GM23338 (cell line): ENCODE measurements around the gene SOS1.

Experiments
- CREB1 ChIP-seq: fragments of 250-450 bp; sonication (Bioruptor Pico); IDR thresholded peaks from 2 replicates; pipeline ENCODE4 v1.5.0; 2020; ENCODE audit warnings: low read depth, mild to moderate bottlenecking, moderate library complexity
- CTCF ChIP-seq, 2 experiments: fragments of 200-600 bp in 1 of 2; sonication (generic) in 1 of 2; conservative IDR thresholded peaks; 2 replicates each; pipeline versions ENCODE4 v1.5.1 to v1.6.1; 2016 to 2017; ENCODE audit warnings: antibody characterized with exemption in 2 of 2, low read depth in 2 of 2, mild to moderate bottlenecking in 2 of 2, moderate library complexity in 1 of 2
- EZH2 ChIP-seq: fragments of 200-600 bp; sonication (generic); IDR thresholded peaks from one replicate; pipeline ENCODE4 v1.8.0; 2017; ENCODE audit warnings: antibody characterized with exemption, mild to moderate bottlenecking, low read depth; ENCODE audit not compliant: unreplicated experiment
- EZH2phosphoT487 ChIP-seq: fragments of 200-600 bp; sonication (generic); IDR thresholded peaks from one replicate; pipeline ENCODE4 v1.8.1; 2018; ENCODE audit warnings: antibody characterized with exemption; ENCODE audit not compliant: unreplicated experiment
- JUNB ChIP-seq: IDR thresholded peaks from one replicate; pipeline ENCODE4 v1.6.1; 2016; ENCODE audit warnings: antibody characterized with exemption; ENCODE audit not compliant: unreplicated experiment
- POLR2AphosphoS5 ChIP-seq: IDR thresholded peaks from 2 replicates; pipeline ENCODE4 v1.6.1; 2016; ENCODE audit warnings: antibody characterized with exemption, low read depth
- REST ChIP-seq: IDR thresholded peaks from one replicate; pipeline ENCODE4 v1.6.1; 2018; ENCODE audit warnings: antibody characterized with exemption; ENCODE audit not compliant: unreplicated experiment
- STAT1 ChIP-seq: IDR thresholded peaks from one replicate; pipeline ENCODE4 v1.6.1; 2016; ENCODE audit warnings: antibody characterized with exemption; ENCODE audit not compliant: unreplicated experiment
- ZNF114 ChIP-seq: fragments of 250-450 bp; sonication (Bioruptor Pico); IDR thresholded peaks from 2 replicates; pipeline ENCODE4 v1.5.0; 2020; ENCODE audit warnings: mild to moderate bottlenecking, moderate library complexity

GRCh38 chr2:38959466-38959865, 161.4 kb downstream of the SOS1 start:
- TF ChIP-seq CTCF (conservative IDR thresholded peaks at IDR 0.05; ENCODE audit: low read depth in 2 of 2) (no peak), STAT1 (no peak), CREB1 (CRISPR knock-in tag) (no peak), POLR2AphosphoS5 (no peak), EZH2phosphoT487 (no peak), REST (no peak), ZNF114 (CRISPR knock-in tag) (no peak), EZH2 (no peak), JUNB (no peak)
